Stimulated activated CD4-positive, alpha-beta T cell treated with anti-CD3 and anti-CD28 coated beads, Interleukin-4, amount 100 ng/mL, for 1 hour (primary cell): Measurements from ENCODE around the gene GRID2.

Source experiments
- DNase-seq: peaks from one replicate; pipeline ENCODE4 v3.0.0-alpha.2; 2020

Gene GRID2

GRCh38 chr4:92776080-92776479 is 472.3 kb downstream of the GRID2 start:
- no peak for DNase-seq

GRCh38 chr4:92789741-92790140 is 486.0 kb downstream of the GRID2 start:
- DNase-seq = no peak

GRCh38 chr4:92791871-92792440 is 488.2 kb downstream of the GRID2 start:
- DNase-seq = no peak

- DNase-seq = no peak
Observed at GRCh38 chr4:92809381-92809780, 505.6 kb downstream of the GRID2 start.

- DNase-seq = no peak
Observed at GRCh38 chr4:92812652-92813051, 508.9 kb downstream of the GRID2 start.

GRCh38 chr4:92814677-92815076 is 510.9 kb downstream of the GRID2 start:
- DNase-seq = no peak

- no peak for DNase-seq
Observed at GRCh38 chr4:92825256-92825655, 521.5 kb downstream of the GRID2 start.

GRCh38 chr4:92825791-92826190 is 522.0 kb downstream of the GRID2 start:
- no peak for DNase-seq

GRCh38 chr4:92830771-92831170 is 527.0 kb downstream of the GRID2 start:
- DNase-seq = no peak

- DNase-seq = no peak
Observed at GRCh38 chr4:92840880-92841279, 537.1 kb downstream of the GRID2 start.

- DNase-seq = no peak
Observed at GRCh38 chr4:92843784-92844183, 540.0 kb downstream of the GRID2 start.

GRCh38 chr4:92847026-92847425 is 543.3 kb downstream of the GRID2 start:
- DNase-seq = no peak

- DNase-seq = no peak
Observed at GRCh38 chr4:92862509-92862908, 558.7 kb downstream of the GRID2 start.

- no peak for DNase-seq
Observed at GRCh38 chr4:92864096-92864495, 560.3 kb downstream of the GRID2 start.

GRCh38 chr4:92872604-92873003 is 568.8 kb downstream of the GRID2 start:
- no peak for DNase-seq

GRCh38 chr4:92885632-92886031 is 581.9 kb downstream of the GRID2 start:
- DNase-seq = no peak

GRCh38 chr4:92952426-92952825 is 648.7 kb downstream of the GRID2 start:
- no peak for DNase-seq

GRCh38 chr4:92952897-92953296 is 649.1 kb downstream of the GRID2 start:
- no peak for DNase-seq

- no peak for DNase-seq
Observed at GRCh38 chr4:92953462-92953861, 649.7 kb downstream of the GRID2 start.

GRCh38 chr4:92961881-92962280 is 658.1 kb downstream of the GRID2 start:
- DNase-seq = no peak

GRCh38 chr4:92962831-92963230 is 659.1 kb downstream of the GRID2 start:
- DNase-seq = no peak

- DNase-seq = no peak
Observed at GRCh38 chr4:92968556-92968955, 664.8 kb downstream of the GRID2 start.

- DNase-seq = no peak
Observed at GRCh38 chr4:92968996-92969395, 665.2 kb downstream of the GRID2 start.

- no peak for DNase-seq
Observed at GRCh38 chr4:92969650-92970379, 666.0 kb downstream of the GRID2 start.

- no peak for DNase-seq
Observed at GRCh38 chr4:92970996-92971395, 667.2 kb downstream of the GRID2 start.
